ENCODE measurements around the gene KLHL41. TPM values are rescaled to one million over a fixed set of nuclear protein-coding genes. Genes with fewer than 3 reads are reported as not detected.

The KLHL41 gene
- 1.9 TPM for polyA plus RNA-seq (ENCODE audit: insufficient read length)
- long read RNA-seq, donor 1, result 0 reads
- long read RNA-seq, donor 2, result 0 reads
- long read RNA-seq, donor 3, result 0 reads
- long read RNA-seq, donor 4, result 0 reads
- long read RNA-seq, donor 5, result 0 reads
- long read RNA-seq, donor 6, result 0 reads
- long read RNA-seq, donor 7, partial matches to known transcripts, result 0 of 2 reads
- long read RNA-seq, donor 7, other reads (novel, unspliced or antisense), result 0 of 2 reads
- long read RNA-seq, donor 8, result 0 reads

DNA sequence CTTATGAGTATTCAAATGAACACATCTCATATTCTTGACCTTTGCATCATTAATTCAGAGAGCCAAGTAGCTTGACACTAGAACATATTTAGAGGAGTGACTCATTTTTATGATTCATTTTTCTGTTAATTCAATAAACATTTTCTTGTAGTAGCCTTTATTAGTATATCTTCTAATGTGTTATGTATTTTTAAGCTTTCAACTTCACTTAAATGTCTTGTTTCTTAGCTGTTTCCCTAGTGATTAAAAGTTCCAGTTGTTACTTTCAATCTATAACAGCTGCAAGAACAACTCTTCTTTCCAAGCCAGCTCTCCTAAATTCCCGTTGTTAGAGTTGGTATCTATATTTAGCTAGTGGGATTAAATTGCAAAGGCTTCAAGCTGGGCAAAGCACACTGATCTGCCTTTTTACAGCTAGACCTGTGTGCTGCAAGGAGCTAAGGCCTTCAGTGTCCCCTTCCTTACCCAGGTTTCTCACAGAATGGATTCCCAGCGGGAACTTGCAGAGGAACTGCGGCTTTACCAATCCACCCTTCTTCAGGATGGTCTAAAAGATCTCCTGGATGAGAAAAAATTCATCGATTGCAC is at the start of gene KLHL41:
Gene KLHL41 (plus strand): TSS at position 405 of the 588 bp plus-strand sequence. CDS start 77 bp downstream, at position 482.
- DNase-seq, result peak; percentile 8

DNA sequence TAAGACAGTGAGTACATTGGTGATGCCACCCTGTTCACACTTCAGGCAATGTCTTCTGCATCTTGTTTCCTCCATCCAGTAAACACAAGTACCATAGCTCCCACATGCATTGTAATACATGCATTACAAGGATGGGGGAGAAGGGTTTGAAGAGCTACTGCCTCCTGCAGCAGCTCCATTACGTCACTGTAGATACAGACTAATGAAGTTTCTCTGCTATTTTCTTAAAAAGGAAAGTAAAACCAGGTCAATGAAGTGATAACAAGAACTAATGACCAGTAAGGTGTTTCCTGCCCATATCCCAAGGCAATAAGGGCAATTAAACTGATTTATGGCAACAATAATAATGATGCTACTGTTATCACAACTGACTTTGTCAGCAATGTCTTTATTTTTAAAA is 48.4 kb upstream of the KLHL41 start:
- no peak for DNase-seq

DNA sequence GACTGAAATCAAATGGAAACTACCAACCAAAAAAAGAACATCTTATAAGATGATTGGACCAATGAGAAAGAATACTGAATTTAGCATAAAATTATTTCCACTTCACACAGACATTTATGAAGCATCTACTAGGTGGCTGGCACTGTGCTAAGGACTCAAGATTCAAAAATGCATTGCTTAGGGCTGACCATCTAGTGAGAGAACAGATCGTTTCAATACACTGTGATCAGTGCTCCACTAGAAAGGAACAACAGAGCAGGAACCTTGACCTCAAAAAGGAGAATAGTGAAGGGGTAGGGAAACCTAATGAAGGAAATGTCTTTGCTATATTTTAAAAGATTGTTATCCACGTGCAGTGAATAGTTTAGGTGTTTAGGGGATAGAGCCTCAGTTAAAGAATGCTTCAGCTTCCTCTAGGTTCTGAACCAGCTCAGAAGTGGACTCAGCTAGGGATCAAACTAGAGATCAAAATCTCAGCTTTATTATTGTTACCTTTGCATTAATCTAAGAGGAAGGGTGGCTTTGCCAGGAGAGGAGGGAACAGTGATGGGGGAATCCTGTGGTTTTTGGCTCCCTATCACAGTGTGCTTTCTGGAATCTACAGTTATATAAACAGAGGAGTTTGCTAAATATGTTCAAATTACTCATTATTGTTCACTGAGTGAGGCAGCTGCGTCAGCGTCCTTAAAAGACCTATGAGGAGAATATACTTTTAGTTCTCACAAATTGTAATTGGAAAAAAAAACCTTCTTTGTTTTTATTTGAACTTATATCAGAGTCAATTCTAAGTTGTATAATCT is 46.4 kb upstream of the KLHL41 start:
- no peak for DNase-seq

DNA sequence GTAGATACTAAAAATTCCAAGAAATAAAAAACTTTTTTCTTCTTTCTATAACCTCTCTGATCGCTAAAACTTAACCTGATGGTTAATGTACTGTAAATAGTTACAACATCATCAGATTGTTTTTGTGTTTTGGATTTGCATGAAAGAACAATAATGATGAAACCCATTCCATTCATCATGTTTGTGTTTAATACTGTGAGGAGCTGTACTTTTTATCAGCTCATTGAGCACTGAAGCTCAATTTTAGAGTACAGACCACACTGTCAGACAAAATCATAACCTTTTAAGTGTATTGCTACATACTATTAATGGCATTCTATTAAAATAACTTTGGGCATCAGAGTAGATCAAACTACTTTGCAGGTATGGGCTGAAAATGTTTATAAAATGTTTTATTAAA is 45.0 kb upstream of the KLHL41 start:
- no peak for DNase-seq

DNA sequence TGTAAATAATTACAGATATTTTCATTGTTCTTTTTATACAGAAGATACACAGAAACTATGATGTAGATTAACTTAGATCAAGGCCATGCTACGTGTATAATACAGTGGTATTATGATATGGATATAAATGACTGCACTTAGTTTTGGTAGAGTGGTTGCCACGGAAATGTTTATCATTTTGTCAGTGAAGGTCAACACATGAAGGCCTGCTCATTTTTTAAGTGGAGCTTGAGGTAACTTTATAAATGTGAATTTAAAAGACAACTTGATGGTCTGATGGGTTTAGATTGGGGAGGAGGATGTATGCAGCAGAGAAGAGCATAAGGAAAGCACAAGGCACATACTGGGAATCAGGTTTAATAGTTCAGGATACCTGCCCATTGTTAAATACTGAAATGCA is 44.6 kb upstream of the KLHL41 start:
- peak; percentile 11 for DNase-seq

DNA sequence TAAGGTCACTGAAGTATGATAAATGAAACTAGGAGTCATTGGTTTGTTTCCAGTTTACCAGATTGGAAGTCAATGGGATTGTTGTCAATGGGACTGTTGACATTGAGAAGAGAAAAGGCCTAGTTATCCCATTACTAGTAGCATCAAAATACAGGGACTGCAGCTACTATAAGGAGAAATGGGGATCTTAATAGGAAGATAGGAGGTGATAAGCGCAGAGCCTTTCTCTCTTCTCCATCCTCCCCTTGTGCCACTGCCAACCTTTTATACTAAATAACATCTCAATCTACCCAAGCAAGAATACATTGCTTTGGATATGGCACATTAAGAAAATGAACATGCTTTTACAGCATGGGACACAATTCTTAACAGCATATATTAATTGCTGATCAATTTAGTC is 40.7 kb upstream of the KLHL41 start:
- DNase-seq, result no peak

DNA sequence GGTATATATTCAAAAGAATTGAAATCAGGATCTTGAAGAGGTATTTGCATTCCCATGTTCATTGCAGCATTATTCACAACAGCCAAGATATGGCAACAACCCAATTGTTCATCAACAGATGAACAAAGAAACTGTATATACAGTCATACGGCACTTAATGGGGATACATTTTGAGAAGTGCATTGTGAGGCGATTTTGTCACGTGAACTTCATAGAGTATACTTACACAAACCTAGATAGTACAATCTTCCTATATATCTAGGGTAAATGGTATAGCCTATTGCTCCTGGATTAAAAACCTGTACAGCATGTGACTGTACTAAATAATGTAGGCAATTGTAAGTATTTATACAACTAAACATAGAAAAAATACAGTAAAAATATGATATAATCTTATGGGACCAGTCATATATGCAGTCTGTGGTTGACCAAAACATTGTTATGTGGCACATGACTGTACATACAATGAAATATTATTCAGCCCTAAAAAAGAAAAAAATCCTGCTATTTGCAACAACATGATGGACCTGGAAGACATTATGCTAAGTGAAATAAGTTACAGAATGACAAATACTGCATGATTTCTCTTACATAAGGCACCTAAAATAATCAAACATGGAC is 39.4 kb upstream of the KLHL41 start:
- DNase-seq, result no peak

- DNase-seq, result no peak
Observed at GRCh38 chr2:169472249-169472648, 37.3 kb upstream of the KLHL41 start.

DNA sequence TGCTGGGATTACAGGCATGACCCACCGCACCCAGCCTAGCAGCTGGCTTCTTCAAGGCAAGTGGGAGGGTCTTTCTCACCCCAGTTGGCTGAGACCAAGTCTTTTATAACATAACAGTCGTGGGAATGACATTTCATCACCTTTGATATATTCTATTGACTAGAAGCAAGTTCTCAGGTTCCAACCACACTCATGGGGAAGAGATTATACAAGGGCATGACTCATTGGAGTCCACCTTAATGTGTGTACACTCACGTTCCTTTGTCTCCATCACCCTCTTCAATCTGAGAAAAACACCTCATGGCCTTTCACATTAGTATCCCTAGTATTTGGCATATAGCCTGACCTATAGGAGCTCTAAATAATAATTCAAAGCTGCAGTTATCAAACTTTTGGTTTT is 33.0 kb upstream of the KLHL41 start:
- no peak for DNase-seq

DNA sequence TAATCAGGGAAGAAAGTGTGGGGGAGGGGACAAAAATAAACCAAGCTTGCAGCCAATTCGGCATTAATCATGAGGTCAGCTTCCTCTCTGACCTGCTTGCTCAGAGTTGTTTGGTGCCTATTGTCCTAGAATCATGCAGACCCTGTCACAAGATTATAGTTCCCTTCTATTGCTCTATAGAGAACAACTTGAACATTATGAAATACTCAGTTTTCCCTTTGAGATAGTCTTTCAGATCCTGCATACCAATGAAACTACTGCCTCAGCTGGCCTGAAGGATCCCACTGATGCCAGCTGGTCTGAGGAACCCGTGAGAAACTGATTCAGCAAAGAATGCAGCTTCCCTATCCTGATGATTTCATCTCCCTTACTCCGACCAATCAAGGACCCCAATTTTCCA is 31.2 kb upstream of the KLHL41 start:
- no peak for DNase-seq

DNA sequence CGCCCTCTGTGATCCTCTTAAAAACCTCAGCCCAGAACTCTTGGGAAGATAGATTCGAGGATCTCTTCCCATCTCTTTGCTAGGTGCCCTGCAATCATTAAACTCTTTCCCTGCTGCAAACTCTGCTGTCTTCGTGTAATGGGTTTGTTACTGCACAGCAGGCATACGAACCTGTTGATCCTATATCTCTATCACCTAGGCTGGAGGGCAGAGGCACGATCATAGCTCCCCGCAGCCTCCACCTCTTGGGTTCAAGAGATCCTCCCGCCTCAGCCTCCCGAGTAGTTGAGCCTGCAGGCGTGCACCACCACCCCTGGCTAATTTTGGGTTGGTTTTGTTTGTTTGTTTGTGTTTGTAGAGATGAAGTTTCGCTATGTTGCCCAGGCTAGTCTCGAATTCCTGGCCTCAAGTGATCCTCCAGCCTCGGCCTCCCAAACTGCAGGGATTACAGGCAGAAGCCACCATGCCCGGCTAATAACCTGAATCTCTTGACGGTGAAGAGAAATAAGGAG is 30.7 kb upstream of the KLHL41 start:
- no peak for DNase-seq

- DNase-seq, result peak; percentile 77
Observed at GRCh38 chr2:169479257-169480078, 30.0 kb upstream of the KLHL41 start, which contains the start of gene BBS5. Gene BBS5, plus strand, starts transcription at chr2:169479494. Its CDS starts 60 bp downstream, at chr2:169479554.

DNA sequence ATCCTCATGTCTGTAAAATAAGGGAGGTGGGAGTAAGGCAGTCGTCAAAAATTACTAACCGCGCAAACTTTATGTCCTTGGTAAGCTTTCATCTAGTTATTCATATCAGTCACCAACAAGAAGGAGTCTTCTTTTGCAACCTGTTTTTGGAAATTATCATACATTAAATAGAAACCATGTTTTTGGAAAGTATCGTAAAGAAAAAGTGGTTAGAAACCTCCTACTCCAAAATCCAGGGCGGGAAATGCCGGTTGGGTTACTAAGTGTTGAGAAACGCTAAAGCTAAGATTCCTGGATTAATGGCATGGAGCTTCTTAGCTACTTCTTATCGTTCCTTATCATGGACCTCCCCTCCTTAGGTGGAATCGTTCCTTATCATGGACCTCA is 29.4 kb upstream of the KLHL41 start:
- DNase-seq, result peak; percentile 5

DNA sequence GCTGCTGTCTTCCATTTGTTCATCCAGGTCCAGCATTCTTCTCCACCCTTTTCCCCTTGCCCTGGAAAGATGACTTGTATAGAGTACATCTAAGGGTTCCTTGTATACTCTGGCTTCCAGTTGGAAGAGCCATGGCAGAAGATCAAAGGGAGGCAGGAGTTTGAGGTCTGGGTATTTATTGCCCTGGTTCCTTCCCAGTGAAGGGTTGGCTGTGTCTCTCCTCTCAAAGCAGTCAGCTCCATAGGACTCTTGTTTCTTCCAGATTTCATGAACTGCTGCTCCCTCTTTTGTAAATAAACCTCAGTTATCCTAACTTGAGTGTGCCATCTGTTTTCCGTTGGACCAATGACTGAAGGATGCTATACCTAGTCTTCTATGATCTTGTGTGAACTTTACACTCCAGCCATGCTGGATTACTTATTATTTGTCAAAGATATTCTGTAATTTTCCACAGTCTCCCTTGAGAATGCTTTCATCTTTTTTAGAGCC is 23.8 kb upstream of the KLHL41 start:
- DNase-seq, result no peak

DNA sequence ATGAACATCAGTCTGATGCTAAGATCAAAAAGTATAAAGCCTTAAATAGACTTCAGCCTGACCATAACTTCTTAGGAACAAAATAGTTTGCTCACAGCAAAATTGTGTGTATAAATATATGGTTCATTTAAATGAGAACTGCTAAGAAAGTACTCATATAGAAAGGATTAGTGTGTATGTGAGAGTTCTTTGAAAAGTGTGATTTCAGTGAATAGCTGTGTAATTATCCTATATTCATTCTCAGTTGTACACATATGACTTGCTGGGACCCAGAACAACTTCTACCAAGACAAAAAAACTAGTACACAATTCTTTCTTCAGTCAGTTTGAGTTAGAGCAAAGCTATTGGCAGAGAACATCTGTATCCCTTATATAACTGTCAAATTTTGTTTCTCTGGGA is 23.0 kb upstream of the KLHL41 start:
- no peak for DNase-seq

DNA sequence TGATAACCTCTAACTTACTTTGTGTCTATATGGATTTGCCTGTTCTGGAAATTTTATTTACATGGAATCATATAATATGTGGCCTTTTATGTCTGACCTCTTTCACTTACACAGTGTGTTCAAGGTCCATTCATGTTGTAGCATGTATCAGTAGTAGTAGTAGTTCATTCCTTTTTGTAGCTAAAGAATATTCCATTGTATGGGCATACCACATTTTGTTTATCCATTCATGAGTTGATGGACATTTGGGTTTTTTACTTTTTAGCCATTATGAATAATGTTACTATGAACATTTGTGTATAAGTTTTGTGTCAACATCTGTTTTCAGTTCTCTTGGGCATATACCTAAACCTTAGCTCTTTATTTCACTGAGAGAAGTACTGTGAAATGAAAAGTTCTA is 18.7 kb upstream of the KLHL41 start:
- DNase-seq, result no peak

GRCh38 chr2:169491378-169491777 is 18.1 kb upstream of the KLHL41 start:
- no peak for DNase-seq

- no peak for DNase-seq
Observed at GRCh38 chr2:169493360-169493759, 16.1 kb upstream of the KLHL41 start.

GRCh38 chr2:169495310-169495928 is 14.1 kb upstream of the KLHL41 start:
- no peak for DNase-seq

DNA sequence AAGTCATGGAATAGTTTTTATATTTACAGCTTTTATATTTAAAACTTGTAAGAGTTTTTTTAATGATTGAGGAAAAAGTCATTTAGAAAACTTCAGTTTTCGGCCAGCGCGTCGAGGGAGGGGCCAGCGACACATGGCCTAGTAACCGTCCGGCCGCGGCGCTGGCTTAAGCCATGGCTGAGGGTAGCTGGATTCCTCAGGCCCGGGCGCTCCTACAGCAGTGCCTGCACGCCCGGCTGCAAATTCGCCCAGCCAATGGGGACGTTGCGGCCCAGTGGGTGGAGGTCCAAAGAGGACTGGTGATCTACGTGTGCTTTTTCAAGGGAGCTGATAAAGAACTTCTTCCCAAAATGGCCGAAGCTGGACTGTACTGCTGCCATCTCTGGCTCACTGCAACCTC is 4.9 kb upstream of the KLHL41 start:
- no peak for DNase-seq

- DNase-seq, result no peak
Observed at GRCh38 chr2:169507698-169508097, 1.8 kb upstream of the KLHL41 start.

Measured in left kidney (tissue), 8 donors.